ENCODE measurements around the gene TXNDC2.
"Not testable (repeated sequence)": the region's sequence is repeated elsewhere in the genome, so short reads cannot be mapped to it uniquely, and the experiment has no call there.

The TXNDC2 gene

GRCh38 chr18:9886005-9886348, 204 bp downstream of the TXNDC2 start:
- DNase-seq: no peak

- no peak for DNase-seq
Observed at GRCh38 chr18:9887992-9888391, 2.2 kb downstream of the TXNDC2 start.

GRCh38 chr18:9890196-9890595, 4.4 kb downstream of the TXNDC2 start:
- no peak for DNase-seq

- DNase-seq: no peak
Observed at GRCh38 chr18:9890957-9891356, 5.2 kb downstream of the TXNDC2 start.

- DNase-seq: not testable (repeated sequence)
Observed at GRCh38 chr18:9891515-9891914, 5.7 kb downstream of the TXNDC2 start.

GRCh38 chr18:9894454-9895068, 8.8 kb downstream of the TXNDC2 start:
- DNase-seq: no peak

- no peak for DNase-seq
Observed at GRCh38 chr18:9897129-9897528, 11.4 kb downstream of the TXNDC2 start.

GRCh38 chr18:9897787-9898291, 12.1 kb downstream of the TXNDC2 start:
- not testable (repeated sequence) for DNase-seq

GRCh38 chr18:9898792-9899549, 13.2 kb downstream of the TXNDC2 start:
- no peak for DNase-seq

- not testable (repeated sequence) for DNase-seq
Observed at GRCh38 chr18:9899550-9899930, 13.8 kb downstream of the TXNDC2 start.

GRCh38 chr18:9900699-9901098, 14.9 kb downstream of the TXNDC2 start:
- DNase-seq: no peak

GRCh38 chr18:9901377-9901776, 15.6 kb downstream of the TXNDC2 start:
- DNase-seq: no peak

- DNase-seq: not testable (repeated sequence)
Observed at GRCh38 chr18:9902264-9902663, 16.5 kb downstream of the TXNDC2 start.

GRCh38 chr18:9902832-9903231, 17.1 kb downstream of the TXNDC2 start:
- no peak for DNase-seq

- no peak for DNase-seq
Observed at GRCh38 chr18:9905401-9905922, 19.7 kb downstream of the TXNDC2 start.

GRCh38 chr18:9906481-9906880, 20.7 kb downstream of the TXNDC2 start:
- DNase-seq: no peak

GRCh38 chr18:9907867-9908266, 22.1 kb downstream of the TXNDC2 start:
- DNase-seq: no peak

GRCh38 chr18:9910071-9910470, 24.3 kb downstream of the TXNDC2 start:
- DNase-seq: no peak

GRCh38 chr18:9910661-9911060, 24.9 kb downstream of the TXNDC2 start:
- no peak for DNase-seq

GRCh38 chr18:9911226-9911625, 25.5 kb downstream of the TXNDC2 start:
- no peak for DNase-seq

- DNase-seq: peak in 1 of 2 donors; percentile 38
Observed at GRCh38 chr18:9912285-9912684, 26.5 kb downstream of the TXNDC2 start.

GRCh38 chr18:9913151-9913525, 27.4 kb downstream of the TXNDC2 start:
- no peak for DNase-seq

- peak; percentile 93 to 94 for DNase-seq
Observed at GRCh38 chr18:9913526-9914333, 28.0 kb downstream of the TXNDC2 start, which contains the start of gene VAPA. TSS of gene VAPA (plus strand) at chr18:9914016. CDS start at chr18:9914257, 241 bp downstream.

GRCh38 chr18:9914334-9914583, 28.5 kb downstream of the TXNDC2 start:
- no peak for DNase-seq

All from CD4-positive, alpha-beta T cell treated with Interferon alpha-2 for 1 hour (primary cell).